Caco-2 (cell line): Measurements from ENCODE around the gene AHRR. TPM values are rescaled to one million over a fixed set of nuclear protein-coding genes. Genes with fewer than 3 reads are reported as not detected.

Experiments
- BruUV-seq: library from RNA; stranded (reverse); fragments of 400-500 nt; replicated peaks from 2 replicates; lab custom pipeline; 2021; lab: Mats Ljungman, UMichigan
- CTCF ChIA-PET: fragments of 300-600 bp; sonication (Branson Sonifier 250); formaldehyde crosslinking; loops from one replicate; lab custom pipeline; 2022; ENCODE audit warnings: antibody characterized with exemption; lab: Charles Lee
- POLR2A ChIA-PET: fragments of 300-600 bp; sonication (Branson Sonifier 250); formaldehyde crosslinking; loops from one replicate; lab custom pipeline; 2022; ENCODE audit warnings: antibody characterized with exemption; lab: Charles Lee
- DNase-seq, 2 experiments: peaks; one replicate each; pipeline versions ENCODE4 v3.0.0 to v3.0.0-alpha.2; 2020 to 2022
- H3K27me3 ChIP-seq: replicated peaks from 2 replicates; pipeline ENCODE4 v1.6.0; 2011; ENCODE audit warnings: low read length; ENCODE audit not compliant: control insufficient read depth, insufficient read depth
- H3K36me3 ChIP-seq: 2 replicates; pipeline ENCODE4 v1.5.1; 2011; ENCODE audit warnings: low read length; ENCODE audit not compliant: control insufficient read depth, insufficient read depth
- H3K4me1 ChIP-seq: fragments of 250-450 bp; sonication (Bioruptor Pico); 2 replicates; pipeline ENCODE4 v1.5.1; 2020; ENCODE audit warnings: mild to moderate bottlenecking
- H3K4me3 ChIP-seq: 2 replicates; pipeline ENCODE4 v1.5.1; 2011; ENCODE audit warnings: low read depth, mild to moderate bottlenecking, control low read depth, low read length
- H3K9me3 ChIP-seq: fragments of 250-450 bp; sonication (Bioruptor Pico); 2 replicates; pipeline ENCODE4 v1.5.1; 2020; ENCODE audit warnings: mild to moderate bottlenecking, moderate library complexity
- H3K27ac Mint-ChIP-seq: one replicate; pipeline ENCODE4 v1.8.0; 2022; ENCODE audit warnings: mixed read lengths; ENCODE audit not compliant: unreplicated experiment
- H3K27me3 Mint-ChIP-seq: one replicate; pipeline ENCODE4 v1.8.0; 2022; ENCODE audit warnings: mixed read lengths; ENCODE audit not compliant: insufficient read depth, unreplicated experiment
- H3K36me3 Mint-ChIP-seq: one replicate; pipeline ENCODE4 v1.8.0; 2022; ENCODE audit warnings: mild to moderate bottlenecking, mixed read lengths; ENCODE audit not compliant: insufficient read depth, unreplicated experiment
- H3K4me1 Mint-ChIP-seq: one replicate; pipeline ENCODE4 v1.8.0; 2022; ENCODE audit warnings: low read depth, mixed read lengths; ENCODE audit not compliant: unreplicated experiment
- H3K4me3 Mint-ChIP-seq: one replicate; pipeline ENCODE4 v1.8.0; 2022; ENCODE audit warnings: mild to moderate bottlenecking, moderate library complexity, mixed read lengths; ENCODE audit not compliant: unreplicated experiment
- H3K9me3 Mint-ChIP-seq: one replicate; pipeline ENCODE4 v1.8.0; 2022; ENCODE audit warnings: mixed read lengths; ENCODE audit not compliant: unreplicated experiment
- intact Hi-C: fragments of 100-400 bp; cut with micrococcal nuclease; formaldehyde crosslinking; loops from one replicate; pipeline ENCODE4 v1.10.0; 2022; ENCODE audit not compliant: unreplicated experiment
- total RNA-seq: library from RNA; stranded (reverse); gene quantifications from 2 replicates; pipeline ENCODE4 v1.2.3, GENCODE V29; 2022
- TF ChIP-seq, protein P1 (sequence below), 2 experiments: fragments of 200-600 bp in 1 of 2; IDR thresholded peaks; 1 replicate in 1 of 2; 2 replicates in 1 of 2; pipeline versions ENCODE4 v1.5.1 to v1.8.0; 2011 to 2022; ENCODE audit warnings: antibody characterized with exemption in 1 of 2, control low read depth in 1 of 2, inconsistent platforms in 1 of 2, low read depth in 1 of 2, low read length in 1 of 2, mild to moderate bottlenecking in 1 of 2, moderate library complexity in 1 of 2; ENCODE audit not compliant: insufficient read depth in 1 of 2, severe bottlenecking in 1 of 2, unreplicated experiment in 1 of 2

Gene AHRR
- total RNA-seq, 1 experiment from 2014 or later: 1.1 TPM

DNA sequence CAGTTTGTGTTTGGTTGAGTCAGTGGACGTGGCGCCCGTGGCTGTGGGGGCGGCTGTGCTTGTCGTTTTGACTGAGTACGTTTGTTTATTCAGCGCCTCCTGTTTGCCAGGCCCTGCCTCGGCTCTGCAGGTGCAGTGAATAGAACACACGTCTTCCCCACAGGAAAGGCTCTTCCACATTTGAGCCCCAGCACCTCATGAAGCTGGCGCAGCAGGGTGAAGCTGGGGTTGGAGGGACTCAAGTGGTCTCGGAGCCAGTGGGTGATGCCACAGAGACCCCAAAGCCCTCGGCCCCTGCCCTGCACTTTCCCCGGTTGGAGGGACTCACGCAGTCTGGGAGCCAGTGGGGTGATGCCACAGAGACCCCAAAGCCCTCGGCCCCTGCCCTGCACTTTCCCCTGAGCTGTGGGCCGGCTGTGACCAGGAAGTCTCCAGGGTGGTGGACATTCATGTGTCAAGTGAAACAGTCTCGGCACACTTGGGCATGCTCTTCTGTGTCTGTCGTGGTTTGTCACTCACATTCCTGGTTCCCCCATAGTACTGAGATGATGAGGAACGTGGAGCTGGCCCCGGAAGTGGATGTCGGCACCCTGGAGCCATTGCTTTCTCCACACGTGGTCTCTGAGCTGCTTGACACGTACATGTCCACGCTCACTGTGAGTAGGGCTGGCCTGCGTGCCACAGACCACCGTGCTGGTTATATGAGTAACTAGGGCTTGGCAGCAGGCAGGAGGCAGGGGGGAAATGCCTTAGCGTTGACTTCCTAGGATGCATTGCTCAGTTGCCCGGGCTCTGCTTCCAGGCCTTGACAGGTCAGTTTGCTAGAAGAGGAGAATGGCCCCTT lies 135.1 kb downstream of the AHRR start:
- H3K4me3 ChIP-seq: no peak overlapping the region
- no peaks in the 10 kb centered on the region; the same call in none of the 2 replicates for H3K36me3 ChIP-seq
- no peaks in the 10 kb centered on the region for H3K27me3 ChIP-seq
- Mint-ChIP-seq H3K4me1 (no peaks in the 10 kb centered on the region), H3K36me3 (peaks cover 66% of the 10 kb centered on the region), H3K9me3 (peaks cover 11% of the 10 kb centered on the region), H3K4me3 (no peak overlapping the region), H3K27me3 (no peaks in the 10 kb centered on the region), H3K27ac (no peak overlapping the region)
- H3K9me3 ChIP-seq: peaks cover 5% of the 10 kb centered on the region; the same call in 1 of the 2 replicates
- BruUV-seq: no TSS peak
- TF ChIP-seq, protein P1, sequence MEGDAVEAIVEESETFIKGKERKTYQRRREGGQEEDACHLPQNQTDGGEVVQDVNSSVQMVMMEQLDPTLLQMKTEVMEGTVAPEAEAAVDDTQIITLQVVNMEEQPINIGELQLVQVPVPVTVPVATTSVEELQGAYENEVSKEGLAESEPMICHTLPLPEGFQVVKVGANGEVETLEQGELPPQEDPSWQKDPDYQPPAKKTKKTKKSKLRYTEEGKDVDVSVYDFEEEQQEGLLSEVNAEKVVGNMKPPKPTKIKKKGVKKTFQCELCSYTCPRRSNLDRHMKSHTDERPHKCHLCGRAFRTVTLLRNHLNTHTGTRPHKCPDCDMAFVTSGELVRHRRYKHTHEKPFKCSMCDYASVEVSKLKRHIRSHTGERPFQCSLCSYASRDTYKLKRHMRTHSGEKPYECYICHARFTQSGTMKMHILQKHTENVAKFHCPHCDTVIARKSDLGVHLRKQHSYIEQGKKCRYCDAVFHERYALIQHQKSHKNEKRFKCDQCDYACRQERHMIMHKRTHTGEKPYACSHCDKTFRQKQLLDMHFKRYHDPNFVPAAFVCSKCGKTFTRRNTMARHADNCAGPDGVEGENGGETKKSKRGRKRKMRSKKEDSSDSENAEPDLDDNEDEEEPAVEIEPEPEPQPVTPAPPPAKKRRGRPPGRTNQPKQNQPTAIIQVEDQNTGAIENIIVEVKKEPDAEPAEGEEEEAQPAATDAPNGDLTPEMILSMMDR (IDR thresholded peaks at IDR 0.05; ENCODE audit: insufficient read depth in 1 of 2, low read depth in 1 of 2, low read length in 1 of 2, severe bottlenecking in 1 of 2, unreplicated experiment in 1 of 2): no peak
- intact Hi-C loops: no loop called here
- DNase-seq: no peak
- peaks cover 7% of the 10 kb centered on the region; the same call in 1 of the 2 replicates for H3K4me1 ChIP-seq
- POLR2A ChIA-PET: no interaction called here
- CTCF ChIA-PET: interaction anchor here (0.7 kb wide), 1 partner anchor 268 kb away, joined by 3 read pairs; no protein-coding TSS in a partner anchor

DNA sequence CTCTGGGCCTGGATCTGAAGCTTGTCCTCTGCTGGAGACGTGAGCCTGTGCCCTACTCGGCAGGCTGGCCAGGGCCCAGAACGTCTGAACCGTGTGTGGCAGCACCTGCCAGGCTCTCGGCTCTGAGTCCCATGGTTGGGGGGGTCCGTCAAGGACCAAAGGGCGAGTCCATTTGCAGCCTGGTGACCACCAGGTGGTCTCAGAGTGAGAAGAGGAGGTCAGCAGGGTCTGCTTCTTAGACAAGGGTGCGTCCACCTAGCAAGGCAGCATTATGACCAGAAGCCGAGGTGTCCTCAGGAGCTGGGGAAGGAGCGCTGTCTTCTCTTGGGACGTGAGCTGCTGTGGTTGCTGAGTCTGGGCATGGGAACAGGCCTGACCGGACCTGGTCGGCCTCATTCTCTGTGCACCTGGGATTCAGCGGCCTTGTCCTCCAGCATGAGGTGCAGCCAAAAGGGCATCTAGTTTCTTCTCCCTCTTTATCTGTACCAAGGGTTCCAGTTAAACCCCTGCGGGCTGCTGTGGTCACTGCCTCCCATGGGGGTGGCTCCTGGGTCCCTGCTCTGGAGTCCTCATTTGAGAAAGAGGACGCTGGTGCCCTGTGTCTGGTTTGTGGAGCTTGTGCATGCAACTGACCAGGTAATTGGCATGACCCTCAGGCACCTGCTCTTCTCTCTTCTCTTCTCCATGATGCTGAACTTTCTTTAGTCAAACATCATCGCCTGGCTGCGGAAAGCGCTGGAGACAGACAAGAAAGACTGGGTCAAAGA lies 135.9 kb downstream of the AHRR start:
- H3K4me3 Mint-ChIP-seq: no peak overlapping the region
- H3K36me3 Mint-ChIP-seq: peaks cover 66% of the 10 kb centered on the region
- Histone ChIP-seq H3K9me3 (0 out of 2 replicates have a peak, but pooled peaks cover 1% of the 10 kb centered on the region), H3K36me3 (peaks cover 4% of the 10 kb centered on the region), H3K4me1 (peaks cover 7% of the 10 kb centered on the region; the same call in 1 of the 2 replicates), H3K27me3 (no peaks in the 10 kb centered on the region), H3K4me3 (no peak overlapping the region)
- POLR2A ChIA-PET: no interaction called here
- TF ChIP-seq, protein P1 (IDR thresholded peaks at IDR 0.05; ENCODE audit: insufficient read depth in 1 of 2, low read depth in 1 of 2, low read length in 1 of 2, severe bottlenecking in 1 of 2, unreplicated experiment in 1 of 2): no peak
- no peak overlapping the region for H3K27ac Mint-ChIP-seq
- no peaks in the 10 kb centered on the region for H3K4me1 Mint-ChIP-seq
- intact Hi-C loops: no loop called here
- CTCF ChIA-PET: interaction anchor here (0.7 kb wide), 1 partner anchor 269 kb away, joined by 3 read pairs; no protein-coding TSS in a partner anchor
- no TSS peak for BruUV-seq
- no peaks in the 10 kb centered on the region for H3K27me3 Mint-ChIP-seq
- DNase-seq: no peak
- peaks cover 3% of the 10 kb centered on the region for H3K9me3 Mint-ChIP-seq
